Heart left ventricle (tissue), 16 donors: ENCODE measurements around the gene CYP21A2. TPM values are rescaled to one million over a fixed set of nuclear protein-coding genes. Genes with fewer than 3 reads are reported as not detected.

ENCODE experiments used
- ATAC-seq, 4 donors: fragments of 200-7000 bp; cut with Tn5 transposase; one replicate each; pipeline ENCODE4 v1.9.1; 2020 to 2022; ENCODE audit warnings: moderate library complexity in 4 of 4, mild to moderate bottlenecking in 3 of 4, moderate number of reproducible peaks in 1 of 4
- DNase-seq, 5 donors: peaks; one replicate each; pipeline ENCODE4 v3.0.0-alpha.2; 2020
- H3K27ac ChIP-seq, 12 donors: fragments of 200-600 bp; sonication (generic) in 4 of 12; one replicate each; pipeline versions ENCODE4 v1.5.0 to v1.8.0; 2016 to 2022; ENCODE audit warnings: mild to moderate bottlenecking in 2 of 12
- H3K27me3 ChIP-seq, 9 donors: fragments of 200-600 bp; sonication (generic) in 2 of 9; one replicate each; pipeline versions ENCODE4 v1.5.1 to v1.8.0; 2016 to 2022; ENCODE audit warnings: mild to moderate bottlenecking in 3 of 9
- H3K36me3 ChIP-seq, 9 donors: fragments of 200-600 bp; sonication (generic) in 2 of 9; one replicate each; pipeline versions ENCODE4 v1.5.0 to v1.8.0; 2018 to 2022; ENCODE audit warnings: mild to moderate bottlenecking in 2 of 9
- H3K4me1 ChIP-seq, 12 donors: fragments of 200-600 bp; sonication (generic) in 4 of 12; one replicate each; pipeline versions ENCODE4 v1.5.0 to v1.8.0; 2016 to 2022; ENCODE audit warnings: mild to moderate bottlenecking in 3 of 12
- H3K4me3 ChIP-seq, 12 donors: fragments of 200-600 bp; sonication (generic) in 4 of 12; one replicate each; pipeline versions ENCODE4 v1.5.0 to v1.8.0; 2017 to 2022; ENCODE audit warnings: mild to moderate bottlenecking in 9 of 12, moderate library complexity in 4 of 12
- H3K9me3 ChIP-seq, 12 donors: fragments of 200-600 bp; sonication (generic) in 4 of 12; one replicate each; pipeline versions ENCODE4 v1.5.0 to v1.8.0; 2016 to 2022; ENCODE audit warnings: mild to moderate bottlenecking in 1 of 12
- POLR2A ChIP-seq, 2 donors: fragments of 450-650 bp; IDR thresholded peaks; one replicate each; pipeline ENCODE4 v1.6.1; 2017; ENCODE audit warnings: antibody characterized with exemption in 2 of 2, mild to moderate bottlenecking in 2 of 2, moderate library complexity in 2 of 2
- WGBS, 4 donors: extraction: QIAGEN DNeasy Blood & Tissue Kit in 2 of 4; methylation state at CpG; one replicate each; pipeline versions ENCODE4 v1.1.5 to v1.1.7; 2013 to 2018; 5-methylcytosine and 5-hydroxymethylcytosine counted together
- intact Hi-C, 10 donors: fragments of 100-400 bp; cut with DNase I; formaldehyde crosslinking; loops; one replicate each; pipeline versions ENCODE4 v1.11.1 to v1.14.2; 2022
- polyA plus RNA-seq, 2 donors: library from polyadenylated mRNA; stranded (reverse); fragments of 200-250 nt; gene quantifications; one replicate each; pipeline ENCODE4 v1.2.3, GENCODE V29; 2013
- total RNA-seq, 9 donors: library from RNA; depleted of rRNA in 2 of 9; stranded (reverse); fragments of >200 nt in 2 of 9; fragmentation: NEBNext Ultra II Directional in 3 of 9; extraction: Animal tissue kit (Norgen Biotek cat#: 25700) in 3 of 9; gene quantifications; one replicate each; pipeline versions ENCODE4 v1.1.0 to v1.2.4, GENCODE V29; 2016 to 2023
- TF ChIP-seq, protein P1 (sequence below), 12 donors: fragments of 200-600 bp; sonication (generic) in 4 of 12; IDR thresholded peaks; one replicate each; pipeline versions ENCODE4 v1.5.0 to v1.8.0; 2018 to 2022; ENCODE audit warnings: antibody characterized with exemption in 12 of 12, mild to moderate bottlenecking in 5 of 12
- donor health status: ischemic (EF 13 %, LVEDD 7.1; RV severe dilation, severe dysfunction).
- donor health status: healthy with polysubstance abuse.
- donor health status: DM: no; HTN: yes; CAD: no.
- donor health status: DM: no; HTN: no; CAD: no.
- donor health status: ischemic (EF 25% LVEDD 6.9; RV normal size, moderate dysfunction).
- donor health status: ischemic (EF 25% LVEDD 5.7; RV mildly dilated, moderate dysfunction).
- donor health status: healthy.
- donor health status: DM: yes; HTN: yes; CAD: no.
- donor health status: ischemic (EF 35%, LVEDD 5.7; RV mildly dilated, moderate dysfunction).
- donor health status: nonischemic (EF 11% LVEDD 7.7; RV severe dilation, severe dysfunction).
- donor health status: DM: yes; HTN: yes; CAD: no.
- donor health status: PGD.
- donor health status: ischemic (EF 29% LVEDD 5.4; RV normal size, mild dysfunction).
- donor health status: nonischemic (EF 23%, LVEDD 6.1; RV moderate dilation, normal function).

The CYP21A2 gene
- total and polyA plus RNA-seq, 11 donors: 0.11 to 3.0 (median 0.69) TPM; not detected in 2

DNA sequence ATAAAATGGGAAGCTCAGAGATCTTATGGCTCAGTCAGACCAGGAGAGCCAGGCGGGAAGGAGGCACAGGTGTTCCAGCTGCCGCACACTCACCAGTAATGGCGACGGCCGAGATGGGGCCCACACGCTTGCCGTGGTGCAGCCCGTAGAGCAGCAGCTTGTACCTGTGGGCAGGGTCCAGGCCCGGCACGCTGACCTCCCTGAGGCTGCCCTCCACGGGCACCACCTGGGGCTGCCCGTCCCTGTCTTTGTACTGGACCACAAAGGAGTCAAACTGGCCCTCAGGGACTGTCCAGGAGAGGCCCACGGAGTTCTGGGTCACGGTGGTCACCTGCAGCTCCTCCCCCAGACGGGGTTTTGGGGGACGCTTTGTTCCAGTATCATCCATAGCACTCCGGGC lies 31.2 kb downstream of the CYP21A2 start:
- TF ChIP-seq POLR2A (IDR thresholded peaks at IDR 0.05): no peak
- TF ChIP-seq, protein P1, sequence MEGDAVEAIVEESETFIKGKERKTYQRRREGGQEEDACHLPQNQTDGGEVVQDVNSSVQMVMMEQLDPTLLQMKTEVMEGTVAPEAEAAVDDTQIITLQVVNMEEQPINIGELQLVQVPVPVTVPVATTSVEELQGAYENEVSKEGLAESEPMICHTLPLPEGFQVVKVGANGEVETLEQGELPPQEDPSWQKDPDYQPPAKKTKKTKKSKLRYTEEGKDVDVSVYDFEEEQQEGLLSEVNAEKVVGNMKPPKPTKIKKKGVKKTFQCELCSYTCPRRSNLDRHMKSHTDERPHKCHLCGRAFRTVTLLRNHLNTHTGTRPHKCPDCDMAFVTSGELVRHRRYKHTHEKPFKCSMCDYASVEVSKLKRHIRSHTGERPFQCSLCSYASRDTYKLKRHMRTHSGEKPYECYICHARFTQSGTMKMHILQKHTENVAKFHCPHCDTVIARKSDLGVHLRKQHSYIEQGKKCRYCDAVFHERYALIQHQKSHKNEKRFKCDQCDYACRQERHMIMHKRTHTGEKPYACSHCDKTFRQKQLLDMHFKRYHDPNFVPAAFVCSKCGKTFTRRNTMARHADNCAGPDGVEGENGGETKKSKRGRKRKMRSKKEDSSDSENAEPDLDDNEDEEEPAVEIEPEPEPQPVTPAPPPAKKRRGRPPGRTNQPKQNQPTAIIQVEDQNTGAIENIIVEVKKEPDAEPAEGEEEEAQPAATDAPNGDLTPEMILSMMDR (IDR thresholded peaks at IDR 0.05): no peak
- no peak overlapping the region for H3K4me3 ChIP-seq
- H3K36me3 ChIP-seq: peaks cover 0 to 99% (median 50%) of the 10 kb centered on the region in 9 donors
- peaks cover 0 to 19% (median 0%) of the 10 kb centered on the region in 12 donors for H3K4me1 ChIP-seq
- DNase-seq (no peak), ATAC-seq (no peak)
- no peaks in the 10 kb centered on the region for H3K27me3 ChIP-seq
- H3K27ac ChIP-seq: no peak overlapping the region
- 90 to 95% (median 93%) methylated on average over 13 to 17 of the region's 17 CpGs for WGBS, 4 donors
- H3K9me3 ChIP-seq: no peaks in the 10 kb centered on the region
- intact Hi-C loops: no loop called here

DNA sequence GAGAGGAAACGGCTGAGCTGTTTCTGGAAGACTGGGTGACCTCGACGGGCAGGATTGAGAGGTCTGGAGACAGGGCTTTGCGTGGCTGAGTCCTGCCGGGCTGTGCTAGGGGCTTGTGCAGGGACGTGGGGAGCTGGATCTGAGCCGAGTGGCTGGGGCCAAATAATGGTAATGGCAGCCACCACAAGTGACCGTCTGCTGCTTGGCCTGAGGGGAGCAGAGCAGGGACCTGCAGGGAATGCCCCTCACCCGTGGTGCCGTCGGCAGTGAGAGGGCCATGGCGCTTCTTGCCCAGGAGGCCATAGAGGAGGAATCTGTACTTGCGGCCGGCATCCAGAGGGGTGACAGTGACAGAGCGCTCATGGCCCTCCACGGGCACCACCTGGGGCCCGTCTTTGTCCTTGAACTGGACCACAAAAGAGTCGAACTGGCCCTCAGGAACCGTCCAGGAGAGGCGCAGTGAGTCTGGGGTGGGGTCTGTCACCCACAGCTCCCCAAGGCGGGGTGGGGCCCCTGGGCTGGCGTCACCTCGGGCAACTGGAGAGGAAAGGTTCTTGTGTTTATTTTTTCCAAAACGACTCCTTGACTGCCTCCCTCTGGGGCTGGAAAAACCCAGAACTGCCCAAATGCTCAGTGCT lies 31.8 kb downstream of the CYP21A2 start:
- no peak overlapping the region for H3K4me3 ChIP-seq
- intact Hi-C loops: no loop called here
- 79 to 81% (median 80%) methylated on average over 14 to 24 of the region's 24 CpGs for WGBS, 4 donors
- peaks cover 0 to 99% (median 51%) of the 10 kb centered on the region in 9 donors for H3K36me3 ChIP-seq
- no peaks in the 10 kb centered on the region for H3K9me3 ChIP-seq
- TF ChIP-seq POLR2A (IDR thresholded peaks at IDR 0.05): no peak
- TF ChIP-seq, protein P1 (IDR thresholded peaks at IDR 0.05): no peak
- no peak for DNase-seq
- H3K4me1 ChIP-seq: peaks cover 0 to 19% (median 0%) of the 10 kb centered on the region in 12 donors
- H3K27ac ChIP-seq: peak overlapping the region in 9 of 12 donors; percentile 47 to 85 (median 63)
- no peak for ATAC-seq
- H3K27me3 ChIP-seq: no peaks in the 10 kb centered on the region

DNA sequence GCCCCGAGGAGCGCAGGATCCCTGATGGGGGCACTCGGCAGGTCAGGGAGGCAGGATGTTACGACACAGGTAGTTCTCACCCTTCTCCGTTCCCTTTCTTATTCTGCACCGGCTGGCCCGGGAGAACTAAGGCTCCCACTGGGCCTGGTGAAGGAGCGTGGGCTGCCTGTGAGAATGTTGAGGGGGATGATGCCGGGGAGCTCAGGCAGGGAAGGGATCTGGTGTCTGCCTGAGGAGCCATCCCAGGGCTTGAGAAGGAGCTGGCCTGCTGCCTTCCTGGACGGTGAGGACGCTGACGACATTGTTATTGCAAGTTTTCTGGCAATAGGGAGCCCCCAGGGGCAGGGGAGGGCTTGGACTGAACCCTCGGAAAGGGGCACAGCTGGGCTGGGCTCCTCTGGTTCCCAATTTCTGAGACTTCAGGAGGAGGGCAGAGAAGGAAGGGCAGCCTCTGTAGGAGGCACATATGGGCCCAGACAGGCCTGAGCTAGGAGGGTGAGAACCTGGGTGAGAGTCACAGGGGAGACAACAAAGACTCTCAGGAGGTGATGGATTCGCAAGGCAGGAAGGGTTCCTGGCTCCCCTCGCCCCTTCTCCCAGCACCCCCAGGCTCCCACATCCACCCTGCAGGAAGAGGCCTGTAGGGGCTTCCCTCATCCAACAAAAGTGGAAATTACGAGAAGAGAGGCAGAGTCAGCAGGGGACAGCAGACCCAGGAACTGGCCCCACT lies 32.8 kb downstream of the CYP21A2 start:
- ATAC-seq (peak; percentile 45 to 77 (median 71)), DNase-seq (peak; percentile 64 to 85 (median 73))
- Histone ChIP-seq H3K4me1 (peaks cover 0 to 19% (median 0%) of the 10 kb centered on the region in 12 donors), H3K9me3 (no peaks in the 10 kb centered on the region), H3K27me3 (no peaks in the 10 kb centered on the region), H3K4me3 (no peak overlapping the region), H3K36me3 (peaks cover 0 to 98% (median 44%) of the 10 kb centered on the region in 9 donors), H3K27ac (peak overlapping the region in 9 of 12 donors; percentile 47 to 85 (median 63))
- TF ChIP-seq, protein P1 (IDR thresholded peaks at IDR 0.05): no peak
- TF ChIP-seq POLR2A (IDR thresholded peaks at IDR 0.05): no peak
- 63 to 76% (median 67%) methylated on average over 16 of the region's 16 CpGs for WGBS, 4 donors
- intact Hi-C loops: no loop called here

DNA sequence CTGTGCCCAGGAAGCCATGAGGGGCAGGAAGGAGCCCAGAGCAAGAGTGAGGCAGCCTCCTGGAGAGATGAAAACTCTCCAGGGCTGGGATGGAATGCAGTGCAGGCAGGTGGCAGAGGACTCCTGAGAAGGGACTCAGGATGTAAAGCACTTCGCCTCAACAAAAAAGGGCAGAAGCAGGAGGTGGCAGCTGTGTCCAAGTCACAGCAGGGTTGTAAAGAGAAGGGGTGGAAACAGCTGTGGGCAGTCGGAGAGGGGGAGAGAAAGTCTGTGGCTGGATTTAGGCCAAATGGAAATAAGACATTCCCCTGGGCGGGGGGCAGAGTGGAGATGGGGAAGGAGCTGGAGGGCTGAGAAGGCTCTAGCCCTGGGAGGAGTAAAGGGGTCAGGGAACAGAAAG lies 34.9 kb downstream of the CYP21A2 start:
- no peaks in the 10 kb centered on the region for H3K9me3 ChIP-seq
- DNase-seq (no peak), ATAC-seq (no peak)
- H3K36me3 ChIP-seq: peaks cover 0 to 98% (median 44%) of the 10 kb centered on the region in 9 donors
- no peaks in the 10 kb centered on the region for H3K27me3 ChIP-seq
- no peak overlapping the region for H3K4me3 ChIP-seq
- no peak for TF ChIP-seq POLR2A (IDR thresholded peaks at IDR 0.05)
- 70 to 77% (median 74%) methylated on average over 3 of the region's 3 CpGs for WGBS, 4 donors
- peaks cover 0 to 36% (median 0%) of the 10 kb centered on the region in 12 donors for H3K4me1 ChIP-seq
- peak overlapping the region in 1 of 12 donors; percentile 10 for H3K27ac ChIP-seq
- intact Hi-C loops: no loop called here
